Vagina (tissue), 2 donors: ENCODE results near the gene FOXS1. TPM values are rescaled to one million over a fixed set of nuclear protein-coding genes. Genes with fewer than 3 reads are reported as not detected.
A peak's percentile ranks its signal among the peaks of the same experiment; 100 is the strongest.

Experiments
- DNase-seq, 2 donors: peaks; one replicate each; pipeline ENCODE4 v3.0.0-alpha.2; 2017; ENCODE audit errors: extremely low spot score in 2 of 2
- H3K27ac ChIP-seq: fragments of 200-600 bp; sonication (generic); one replicate; pipeline ENCODE4 v1.5.1; 2019
- H3K27me3 ChIP-seq: fragments of 200-600 bp; sonication (generic); one replicate; pipeline ENCODE4 v1.5.1; 2019
- H3K36me3 ChIP-seq, 2 donors: fragments of 200-600 bp; sonication (generic); one replicate each; pipeline ENCODE4 v1.5.1; 2017 to 2019
- H3K4me1 ChIP-seq: fragments of 200-600 bp; sonication (generic); one replicate; pipeline ENCODE4 v1.5.1; 2019
- H3K4me3 ChIP-seq, 2 donors: fragments of 200-600 bp; sonication (generic); 1 replicate in 1 of 2; 2 replicates in 1 of 2; pipeline ENCODE4 v1.5.1; 2016 to 2019
- H3K9me3 ChIP-seq: fragments of 200-600 bp; sonication (generic); one replicate; pipeline ENCODE4 v1.5.1; 2019
- CTCF ChIP-seq, 3 experiments: fragments of 450-650 bp in 2 of 3; fragments of 200-600 bp in 1 of 3; sonication (generic) in 1 of 3; IDR thresholded peaks; one replicate each; pipeline ENCODE4 v1.5.1; 2017 to 2019; ENCODE audit warnings: antibody characterized with exemption in 3 of 3, mild to moderate bottlenecking in 2 of 3, moderate library complexity in 2 of 3
- POLR2A ChIP-seq, 2 donors: fragments of 450-650 bp; IDR thresholded peaks; one replicate each; pipeline ENCODE4 v1.6.1; 2017; ENCODE audit warnings: antibody characterized with exemption in 2 of 2, mild to moderate bottlenecking in 2 of 2, moderate library complexity in 2 of 2
- POLR2AphosphoS5 ChIP-seq, 2 donors: sonication (generic); formaldehyde crosslinking; IDR thresholded peaks; one replicate each; pipeline ENCODE4 v1.9.0; 2017; ENCODE audit warnings: antibody characterized with exemption in 2 of 2, mild to moderate bottlenecking in 2 of 2, low read depth in 1 of 2; ENCODE audit not compliant: insufficient read depth in 1 of 2
- intact Hi-C: fragments of 100-400 bp; cut with DNase I; formaldehyde crosslinking; loops from one replicate; pipeline ENCODE4 v1.15.1; 2023
- total RNA-seq: library from RNA; depleted of rRNA; stranded (reverse); fragments of >200 nt; gene quantifications from one replicate; pipeline ENCODE4 v1.2.3, GENCODE V29; 2016

FOXS1 gene
- total RNA-seq, 1 donor from 2014 or later = not detected

GRCh38 chr20:31846793-31847138, 1.4 kb upstream of the FOXS1 start:
- TF ChIP-seq CTCF (IDR thresholded peaks at IDR 0.05) = peak in 1 of 3 experiments; percentile 24
- TF ChIP-seq POLR2A (IDR thresholded peaks at IDR 0.05) = no peak
- Histone ChIP-seq H3K4me1 (peaks cover 25% of the 10 kb centered on the region), H3K27me3 (no peaks in the 10 kb centered on the region)

GRCh38 chr20:31844737-31845299, 586 bp downstream of the FOXS1 start:
- no peak for DNase-seq
- H3K27ac ChIP-seq = peak overlapping the region; percentile 66
- H3K27me3 ChIP-seq = no peaks in the 10 kb centered on the region
- H3K9me3 ChIP-seq = no peaks in the 10 kb centered on the region
- H3K4me1 ChIP-seq = peaks cover 33% of the 10 kb centered on the region
- peak overlapping the region; percentile 5 to 31 for H3K4me3 ChIP-seq
- no peaks in the 10 kb centered on the region for H3K36me3 ChIP-seq
- intact Hi-C loops = no loop called here
- TF ChIP-seq POLR2AphosphoS5 (IDR thresholded peaks at IDR 0.05; ENCODE audit: insufficient read depth in 1 of 2, low read depth in 1 of 2) (no peak), POLR2A (IDR thresholded peaks at IDR 0.05) (no peak), CTCF (IDR thresholded peaks at IDR 0.05) (no peak)

More at GRCh38 chr20:31846793-31847138, 1.4 kb upstream of the FOXS1 start:
- intact Hi-C loops = no loop called here
- H3K27ac ChIP-seq = no peak overlapping the region
- no peak overlapping the region for H3K4me3 ChIP-seq
- H3K36me3 ChIP-seq = no peaks in the 10 kb centered on the region
- no peaks in the 10 kb centered on the region for H3K9me3 ChIP-seq
- no peak for DNase-seq

GRCh38 chr20:31843881-31844280, 1.5 kb downstream of the FOXS1 start:
- H3K4me1 ChIP-seq = peaks cover 27% of the 10 kb centered on the region
- no peaks in the 10 kb centered on the region for H3K27me3 ChIP-seq
- peak overlapping the region in 1 of 2 donors; percentile 31 for H3K4me3 ChIP-seq
- intact Hi-C loops = no loop called here
- H3K36me3 ChIP-seq = no peaks in the 10 kb centered on the region
- DNase-seq = no peak
- TF ChIP-seq POLR2A (IDR thresholded peaks at IDR 0.05) = no peak
- no peak for TF ChIP-seq POLR2AphosphoS5 (IDR thresholded peaks at IDR 0.05; ENCODE audit: insufficient read depth in 1 of 2, low read depth in 1 of 2)
- no peak for TF ChIP-seq CTCF (IDR thresholded peaks at IDR 0.05)
- H3K27ac ChIP-seq = peak overlapping the region; percentile 66
- no peaks in the 10 kb centered on the region for H3K9me3 ChIP-seq

- Histone ChIP-seq H3K36me3 (no peaks in the 10 kb centered on the region), H3K4me1 (peaks cover 27% of the 10 kb centered on the region), H3K9me3 (no peaks in the 10 kb centered on the region), H3K27ac (peak overlapping the region; percentile 66), H3K4me3 (peak overlapping the region in 1 of 2 donors; percentile 31), H3K27me3 (no peaks in the 10 kb centered on the region)
- intact Hi-C loops = no loop called here
- TF ChIP-seq POLR2A (IDR thresholded peaks at IDR 0.05) (no peak), CTCF (IDR thresholded peaks at IDR 0.05) (no peak), POLR2AphosphoS5 (IDR thresholded peaks at IDR 0.05; ENCODE audit: insufficient read depth in 1 of 2, low read depth in 1 of 2) (no peak)
- no peak for DNase-seq
Measured at GRCh38 chr20:31843288-31843687, 2.1 kb downstream of the FOXS1 start.

- peaks cover 27% of the 10 kb centered on the region for H3K4me1 ChIP-seq
- TF ChIP-seq POLR2A (IDR thresholded peaks at IDR 0.05) = no peak
- peak in 1 of 2 donors; percentile 17 for TF ChIP-seq POLR2AphosphoS5 (IDR thresholded peaks at IDR 0.05; ENCODE audit: insufficient read depth in 1 of 2, low read depth in 1 of 2)
- intact Hi-C loops = no loop called here
Measured at GRCh38 chr20:31842471-31843157, 2.8 kb downstream of the FOXS1 start.

More at GRCh38 chr20:31842471-31843157, 2.8 kb downstream of the FOXS1 start:
- no peak overlapping the region for H3K4me3 ChIP-seq
- H3K27ac ChIP-seq = peak overlapping the region; percentile 66
- DNase-seq = no peak
- no peaks in the 10 kb centered on the region for H3K9me3 ChIP-seq
- H3K36me3 ChIP-seq = no peaks in the 10 kb centered on the region
- H3K27me3 ChIP-seq = no peaks in the 10 kb centered on the region
